GM18873 (cell line): Measurements from ENCODE around the gene LMCD1.

Source experiments
- ATAC-seq: cut with Tn5 transposase; IDR thresholded peaks from one replicate; pipeline ENCODE4 v1.9.1; 2021; ENCODE audit warnings: mild to moderate bottlenecking, moderate library complexity, moderate number of reproducible peaks; ENCODE audit not compliant: unreplicated experiment, low FRiP score

The LMCD1 gene

DNA sequence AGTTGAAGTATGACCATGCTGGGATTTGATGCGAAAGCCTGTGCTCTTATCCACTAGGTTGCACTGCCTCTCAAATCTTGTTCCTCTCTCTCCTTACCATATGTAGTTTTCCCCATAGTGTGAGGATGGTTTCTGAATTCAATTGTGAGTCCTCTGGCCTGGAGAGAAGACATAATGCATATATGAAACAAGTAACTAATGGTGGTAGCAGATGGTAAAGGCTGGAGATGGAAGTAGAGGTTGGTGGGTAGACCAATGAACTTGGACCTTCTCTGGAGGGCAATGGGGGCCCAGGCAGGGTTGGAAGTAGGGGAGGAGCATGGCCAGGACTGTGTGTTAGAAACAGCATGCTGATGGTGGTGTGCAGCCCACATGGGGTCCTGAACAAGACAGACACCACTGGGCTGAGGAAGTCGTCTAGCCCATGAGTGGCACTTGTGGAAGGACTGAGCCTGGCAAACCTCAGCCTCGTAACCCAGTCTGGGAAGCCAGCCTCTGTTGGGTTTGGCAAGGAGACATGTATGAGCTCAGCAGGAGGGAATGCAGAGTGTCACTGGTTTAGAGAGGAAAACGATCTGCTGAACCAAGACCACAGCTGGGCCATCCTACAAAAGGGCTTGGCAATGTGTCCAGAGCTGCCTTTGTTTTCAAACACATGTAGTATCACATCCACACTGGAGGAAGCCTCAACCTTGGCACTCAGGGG lies 18.5 kb upstream of the LMCD1 start:
- no peak for ATAC-seq

DNA sequence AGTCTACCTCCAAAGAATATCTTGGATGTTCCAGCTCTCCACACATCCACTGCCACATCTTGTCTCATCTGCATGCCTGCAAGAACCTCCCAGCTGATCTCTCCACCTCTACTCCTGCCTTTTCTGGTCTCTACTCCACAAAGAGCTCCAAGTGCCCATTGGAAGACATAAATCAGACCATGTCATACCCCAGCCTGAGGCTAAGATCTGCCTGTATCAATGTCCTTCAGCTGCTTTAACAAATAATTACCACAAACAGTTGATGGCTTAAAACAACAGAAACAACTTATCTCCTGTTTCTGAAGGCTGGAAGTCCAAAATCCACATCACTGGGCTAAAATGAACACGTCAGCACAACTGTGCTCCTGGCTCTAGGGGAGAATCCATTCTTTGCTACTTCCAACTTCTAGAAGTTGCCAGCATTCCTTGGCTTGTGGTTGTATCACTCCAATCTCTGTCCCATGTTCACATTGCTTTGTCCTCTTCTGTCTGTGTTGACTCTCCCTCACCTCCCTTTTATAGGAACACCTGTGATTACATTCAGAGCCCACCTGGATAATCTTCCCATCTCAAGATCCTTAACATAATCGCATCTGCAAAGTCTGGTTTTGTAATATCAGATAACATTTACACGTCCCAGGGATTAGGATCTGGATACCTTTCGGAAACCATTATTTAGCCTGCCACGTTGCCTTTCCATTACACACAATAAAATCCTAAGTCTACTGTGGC lies 17.0 kb upstream of the LMCD1 start:
- no peak for ATAC-seq

DNA sequence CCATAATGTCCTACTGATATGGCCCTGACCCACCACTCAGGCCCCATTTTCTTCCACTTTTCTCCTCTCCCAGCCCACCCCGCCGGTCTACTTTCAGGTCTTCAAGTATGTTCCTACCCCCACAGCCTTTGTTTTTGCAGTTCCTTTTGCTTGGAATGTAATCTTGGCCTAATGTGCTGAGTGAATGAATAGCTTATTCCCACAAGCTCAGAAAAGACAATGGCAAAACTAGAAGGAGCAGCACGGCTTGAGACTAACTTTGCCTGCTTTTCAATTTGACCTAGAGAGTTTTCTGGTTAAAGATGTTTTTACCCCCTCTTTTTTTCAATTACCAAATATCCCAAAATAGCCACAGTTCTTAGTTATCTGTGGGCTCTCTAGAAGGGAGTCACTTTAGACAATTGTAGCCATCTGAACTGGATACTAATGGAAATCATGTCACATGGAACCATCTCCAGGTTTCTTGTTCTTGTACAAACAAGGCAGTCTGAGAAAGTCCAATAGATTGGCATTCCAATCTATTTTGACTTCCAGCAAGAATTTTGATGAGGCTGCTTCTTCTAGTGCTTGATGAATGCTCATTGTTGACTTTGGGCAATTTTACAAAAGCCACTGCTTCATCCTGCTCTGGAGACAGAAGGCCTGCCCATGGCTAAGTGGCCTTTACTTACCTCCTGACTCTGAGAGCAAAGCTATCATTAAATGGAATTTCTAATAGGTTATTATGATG lies 16.3 kb upstream of the LMCD1 start:
- no peak for ATAC-seq

- no peak for ATAC-seq
These were observed 15.7 kb upstream of the LMCD1 start for GRCh38 chr3:8485943-8486342.

DNA sequence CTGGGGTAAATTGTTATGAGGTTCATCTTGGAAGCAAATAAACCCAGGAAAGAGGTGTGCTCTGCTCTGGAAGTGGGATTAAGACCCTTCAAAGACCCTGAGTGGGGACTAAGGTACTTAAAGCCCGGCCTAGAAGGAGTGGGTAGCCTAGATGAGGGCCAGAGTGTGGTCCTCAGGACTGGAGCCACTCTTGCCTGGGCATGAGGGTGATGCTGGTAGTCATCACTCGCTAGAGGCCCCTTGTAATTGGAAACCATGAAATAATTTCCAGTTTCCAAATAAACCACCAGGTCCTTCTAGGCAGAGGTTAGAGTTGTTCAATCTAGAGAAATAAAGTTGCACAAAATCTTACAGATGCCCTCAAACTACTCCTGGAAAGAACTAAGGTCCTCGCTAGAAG lies 15.2 kb upstream of the LMCD1 start:
- ATAC-seq: no peak

GRCh38 chr3:8486936-8487335 lies 14.7 kb upstream of the LMCD1 start:
- ATAC-seq: no peak

- ATAC-seq: no peak
These were observed 13.2 kb upstream of the LMCD1 start for GRCh38 chr3:8488411-8488810.

GRCh38 chr3:8488877-8489276 lies 12.7 kb upstream of the LMCD1 start:
- no peak for ATAC-seq

DNA sequence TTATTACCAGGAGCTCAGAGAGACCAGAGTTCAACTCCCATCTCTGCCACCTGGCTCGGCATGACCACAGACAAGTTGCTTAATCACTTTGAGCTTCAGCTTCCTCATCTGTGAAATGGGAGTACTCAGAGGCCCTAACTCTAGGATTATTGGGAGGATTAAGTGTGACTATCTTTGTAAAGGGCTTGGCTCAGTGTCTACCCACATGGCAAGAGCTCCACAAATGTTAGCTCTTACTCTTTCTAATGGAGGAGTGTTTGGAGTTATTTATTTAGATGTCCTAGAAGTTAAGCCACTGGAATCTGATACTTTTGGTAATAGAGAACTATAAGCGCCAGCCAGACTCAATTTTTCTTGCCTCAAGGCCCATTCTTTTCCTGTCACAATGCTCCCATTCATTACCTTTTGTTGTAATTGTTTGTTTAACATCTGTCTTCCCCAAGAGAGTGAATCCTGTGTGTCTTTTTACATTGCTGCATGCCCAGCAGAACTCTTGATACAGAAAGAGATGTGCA lies 12.3 kb upstream of the LMCD1 start:
- no peak for ATAC-seq

- no peak for ATAC-seq
These were observed 11.5 kb upstream of the LMCD1 start for GRCh38 chr3:8490079-8490552.

- ATAC-seq: no peak
These were observed 10.1 kb upstream of the LMCD1 start for GRCh38 chr3:8491271-8492144.

- ATAC-seq: no peak
These were observed 8.7 kb upstream of the LMCD1 start for GRCh38 chr3:8492744-8493511.

DNA sequence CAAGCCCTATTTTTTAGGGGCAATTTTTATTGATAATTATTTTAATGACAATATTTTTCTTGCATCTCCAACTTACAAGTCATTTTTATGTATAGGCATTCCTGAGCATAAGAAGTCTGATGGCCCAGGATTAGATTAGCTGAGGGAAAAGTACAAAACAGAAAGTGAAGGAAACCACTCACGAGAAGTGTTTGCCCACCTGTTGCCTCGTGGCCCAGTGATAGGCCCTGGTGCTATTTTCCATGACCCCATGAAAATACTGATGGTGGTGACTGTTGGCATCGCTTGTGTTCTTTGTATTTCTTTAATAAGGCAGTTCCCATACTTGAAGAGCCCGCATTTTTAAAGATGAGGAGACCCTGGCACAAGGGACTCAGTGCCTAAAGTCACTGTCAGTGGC lies 7.9 kb upstream of the LMCD1 start:
- no peak for ATAC-seq

- ATAC-seq: no peak
These were observed 7.3 kb upstream of the LMCD1 start for GRCh38 chr3:8494327-8494726.

DNA sequence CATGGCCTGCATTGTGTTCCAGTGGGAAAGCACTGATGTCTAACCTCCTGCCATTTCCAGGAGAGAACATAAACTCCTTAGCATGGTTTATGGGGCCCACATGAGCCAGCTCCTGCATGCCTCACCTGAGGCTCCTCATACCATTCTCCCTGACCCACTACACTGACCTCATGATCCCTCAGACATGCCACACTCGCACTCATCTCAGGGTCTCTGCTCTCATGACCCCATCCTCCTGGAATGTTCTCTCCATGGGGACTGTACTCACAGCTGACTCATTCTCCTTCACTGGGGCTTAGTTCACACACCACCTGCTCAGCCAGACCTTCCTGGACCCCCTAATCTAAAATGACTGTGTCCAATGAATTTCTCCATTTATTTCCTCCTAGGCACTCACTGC lies 4.0 kb upstream of the LMCD1 start:
- no peak for ATAC-seq

DNA sequence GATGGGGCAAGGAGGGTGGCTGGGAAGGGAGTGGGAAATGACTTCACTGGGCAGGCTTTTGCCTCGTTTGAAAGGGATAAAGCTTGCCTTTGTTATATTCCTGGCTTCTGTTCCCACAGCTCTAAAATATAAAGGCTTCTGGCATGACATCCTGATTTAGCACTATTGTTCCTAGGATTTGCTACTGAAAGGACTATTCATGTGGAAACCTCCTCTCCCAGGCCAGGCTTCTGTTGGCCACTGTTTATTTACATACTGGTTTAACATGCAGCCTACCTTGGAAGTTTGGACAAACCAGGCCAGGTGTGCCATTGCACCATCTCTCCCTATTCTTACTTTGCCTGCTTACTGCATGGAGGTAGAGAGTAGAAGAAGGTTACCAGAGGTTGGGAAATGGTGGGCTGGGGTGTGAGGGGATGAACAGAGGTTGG lies 2.4 kb upstream of the LMCD1 start:
- no peak for ATAC-seq

- ATAC-seq: no peak
These were observed 1.2 kb upstream of the LMCD1 start for GRCh38 chr3:8500319-8500988.

- ATAC-seq: no peak
These were observed 643 bp upstream of the LMCD1 start for GRCh38 chr3:8500989-8501370.

GRCh38 chr3:8503461-8503860 lies 1.8 kb downstream of the LMCD1 start:
- no peak for ATAC-seq
